ENCODE data around the gene HOXC13. TPM values are rescaled to one million over a fixed set of nuclear protein-coding genes. Genes with fewer than 3 reads are reported as not detected.

The HOXC13 gene
- total RNA-seq, 2 experiments from 2014 or later: not detected

- intact Hi-C loops (cut with DNase I, micrococcal nuclease): loop anchor here in 1 of 2 experiments (5.0 kb wide), 1 partner anchor 32 kb away; no protein-coding TSS in a partner anchor
- H3K27ac Mint-ChIP-seq: no peak overlapping the region
- H3K9me3 Mint-ChIP-seq: no peaks in the 10 kb centered on the region
- no peak overlapping the region for H3K27ac ChIP-seq (ENCODE audit: low read depth in 1 of 2, low read length in 2 of 2)
- H3K4me3 ChIP-seq (ENCODE audit: low read length): no peak overlapping the region
- H3K36me3 Mint-ChIP-seq (ENCODE audit: low read depth): no peaks in the 10 kb centered on the region
- CTCF ChIA-PET: no interaction called here
- H3K27me3 ChIP-seq (ENCODE audit: control insufficient read depth in 1 of 2, insufficient read depth in 2 of 2, low read length in 2 of 2): peaks cover 98 to 99% of the 10 kb centered on the region in 2 experiments
- H3K27me3 Mint-ChIP-seq: peaks cover 100% of the 10 kb centered on the region
- peak overlapping the region; percentile 88 for H3K4me3 Mint-ChIP-seq
- POLR2A ChIA-PET: no interaction called here
- peaks cover 64% of the 10 kb centered on the region for H3K4me1 Mint-ChIP-seq (ENCODE audit: low read depth)
- no peaks in the 10 kb centered on the region for H3K36me3 ChIP-seq (ENCODE audit: insufficient read depth, low read length)
- TF ChIP-seq CTCF (IDR thresholded peaks at IDR 0.05): no peak
- H3K4me1 ChIP-seq (ENCODE audit: insufficient read depth, low read length): peaks cover 54% of the 10 kb centered on the region
- H3K9me3 ChIP-seq (ENCODE audit: control insufficient read depth in 1 of 2, insufficient read depth in 1 of 2, low read length in 2 of 2): peaks cover 0 to 73% of the 10 kb centered on the region in 2 experiments
- no peak for DNase-seq
- ATAC-seq (ENCODE audit: poor library complexity): no peak
Measured at GRCh38 chr12:53994264-53995001, 55.8 kb downstream of the HOXC13 start.

DNA sequence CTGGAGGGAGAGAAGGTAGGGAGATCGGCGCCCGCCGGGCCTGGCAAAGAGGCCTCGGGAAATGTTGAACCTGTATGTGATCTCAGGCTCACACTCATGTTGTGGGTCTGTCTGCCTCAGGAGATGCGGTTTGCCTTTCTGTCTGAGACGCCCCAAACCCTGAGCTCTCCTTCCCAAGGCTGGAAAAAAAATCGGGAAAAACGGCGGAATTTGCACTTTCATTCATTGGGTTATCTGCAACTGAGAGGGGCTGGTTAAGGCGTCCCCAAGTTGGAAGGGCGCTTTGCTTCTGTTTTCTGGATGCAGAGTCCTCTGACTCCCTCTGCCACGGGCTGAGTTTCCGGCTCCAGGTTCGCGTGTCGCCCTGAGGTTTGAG, 56.4 kb downstream of the HOXC13 start:
- Mint-ChIP-seq H3K4me1 (ENCODE audit: low read depth) (peaks cover 64% of the 10 kb centered on the region), H3K27ac (no peak overlapping the region)

More for the DNA sequence above, 56.4 kb downstream of the HOXC13 start:
- Histone ChIP-seq H3K27ac (ENCODE audit: low read depth in 1 of 2, low read length in 2 of 2) (no peak overlapping the region), H3K4me1 (ENCODE audit: insufficient read depth, low read length) (peaks cover 56% of the 10 kb centered on the region), H3K36me3 (ENCODE audit: insufficient read depth, low read length) (no peaks in the 10 kb centered on the region), H3K27me3 (ENCODE audit: control insufficient read depth in 1 of 2, insufficient read depth in 2 of 2, low read length in 2 of 2) (peaks cover 98 to 99% of the 10 kb centered on the region in 2 experiments), H3K4me3 (ENCODE audit: low read length) (peak overlapping the region; percentile 58), H3K9me3 (ENCODE audit: control insufficient read depth in 1 of 2, insufficient read depth in 1 of 2, low read length in 2 of 2) (peaks cover 0 to 79% of the 10 kb centered on the region in 2 experiments)
- TF ChIP-seq CTCF (IDR thresholded peaks at IDR 0.05): no peak
- Mint-ChIP-seq H3K36me3 (ENCODE audit: low read depth) (no peaks in the 10 kb centered on the region), H3K27me3 (peaks cover 100% of the 10 kb centered on the region), H3K9me3 (no peaks in the 10 kb centered on the region), H3K4me3 (peak overlapping the region; percentile 88)
- no peak for ATAC-seq (ENCODE audit: poor library complexity)
- intact Hi-C loops (cut with DNase I, micrococcal nuclease): loop anchor here in 1 of 2 experiments (5.0 kb wide), 1 partner anchor 33 kb away; no protein-coding TSS in a partner anchor
- CTCF ChIA-PET: interaction anchor here (0.9 to 1.0 kb wide), 2 partner anchors 11 to 206 kb away, joined by 3 to 4 read pairs; no protein-coding TSS in a partner anchor
- POLR2A ChIA-PET: interaction anchor here (1.3 kb wide), 1 partner anchor 9 kb away, joined by 3 read pairs; no protein-coding TSS in a partner anchor
- DNase-seq: peak in 3 of 14 experiments; percentile 42 to 60 (median 44)

Data from CD4-positive, alpha-beta T cell (primary cell).